Chondrocyte (in vitro differentiated cells): ENCODE measurements around the gene ZNF197. TPM values are rescaled to one million over a fixed set of nuclear protein-coding genes. Genes with fewer than 3 reads are reported as not detected.
A peak's percentile ranks its signal among the peaks of the same experiment; 100 is the strongest.

Experiments
- DNase-seq: peaks from one replicate; pipeline ENCODE4 v3.0.0; 2021; ENCODE audit warnings: mixed read lengths, low spot score
- H3K27ac Mint-ChIP-seq: one replicate; pipeline ENCODE4 v1.8.0; 2021; ENCODE audit warnings: mild to moderate bottlenecking, moderate library complexity, mixed read lengths; ENCODE audit not compliant: unreplicated experiment
- H3K27me3 Mint-ChIP-seq: 2 replicates; pipeline ENCODE4 v1.8.0; 2021; ENCODE audit warnings: low read depth, mixed read lengths
- H3K36me3 Mint-ChIP-seq: 2 replicates; pipeline ENCODE4 v1.8.0; 2021; ENCODE audit warnings: low read depth, mixed read lengths
- H3K4me1 Mint-ChIP-seq: 2 replicates; pipeline ENCODE4 v1.8.0; 2021; ENCODE audit warnings: low read depth, mild to moderate bottlenecking, mixed read lengths
- H3K4me3 Mint-ChIP-seq: one replicate; pipeline ENCODE4 v1.8.0; 2021; ENCODE audit warnings: mild to moderate bottlenecking, moderate library complexity, mixed read lengths; ENCODE audit not compliant: unreplicated experiment
- H3K9me3 Mint-ChIP-seq: 2 replicates; pipeline ENCODE4 v1.8.0; 2021; ENCODE audit warnings: low read depth, mixed read lengths
- total RNA-seq: library from RNA; stranded (reverse); gene quantifications from 3 replicates; pipeline ENCODE4 v1.2.1, GENCODE V29; 2021
- TF ChIP-seq, protein P1 (sequence below): fragments of 200-600 bp; sonication (generic); IDR thresholded peaks from 2 replicates; pipeline ENCODE4 v1.5.0; 2021; ENCODE audit warnings: antibody characterized with exemption, mild to moderate bottlenecking, moderate library complexity

ZNF197 gene
- total RNA-seq, 1 donor from 2014 or later, result 15.9 TPM

DNA sequence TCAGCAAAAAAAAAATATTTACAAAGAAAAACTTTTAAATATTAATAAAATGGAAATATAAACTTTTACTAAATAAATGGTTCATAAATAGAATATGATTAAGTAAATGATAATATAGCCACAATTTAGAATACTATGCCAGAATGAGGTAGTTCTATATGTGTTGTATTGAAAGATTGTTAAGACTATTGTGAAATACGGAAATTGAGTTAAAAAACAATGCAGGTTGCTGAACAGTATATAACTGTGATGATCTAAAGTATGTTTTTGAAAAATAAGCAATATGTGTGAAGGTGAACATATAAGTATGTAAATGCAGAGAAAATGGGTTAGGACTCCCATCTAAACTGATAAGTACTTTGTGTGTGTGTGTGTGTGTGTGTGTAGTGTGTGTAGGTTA is 24.9 kb downstream of the ZNF197 start:
- no peak overlapping the region for H3K4me3 Mint-ChIP-seq
- peaks cover 31% of the 10 kb centered on the region for H3K36me3 Mint-ChIP-seq
- no peaks in the 10 kb centered on the region for H3K27me3 Mint-ChIP-seq
- H3K27ac Mint-ChIP-seq, result peak overlapping the region; percentile 15
- peaks cover 21% of the 10 kb centered on the region for H3K4me1 Mint-ChIP-seq
- DNase-seq, result no peak
- H3K9me3 Mint-ChIP-seq, result no peaks in the 10 kb centered on the region
- TF ChIP-seq, protein P1, sequence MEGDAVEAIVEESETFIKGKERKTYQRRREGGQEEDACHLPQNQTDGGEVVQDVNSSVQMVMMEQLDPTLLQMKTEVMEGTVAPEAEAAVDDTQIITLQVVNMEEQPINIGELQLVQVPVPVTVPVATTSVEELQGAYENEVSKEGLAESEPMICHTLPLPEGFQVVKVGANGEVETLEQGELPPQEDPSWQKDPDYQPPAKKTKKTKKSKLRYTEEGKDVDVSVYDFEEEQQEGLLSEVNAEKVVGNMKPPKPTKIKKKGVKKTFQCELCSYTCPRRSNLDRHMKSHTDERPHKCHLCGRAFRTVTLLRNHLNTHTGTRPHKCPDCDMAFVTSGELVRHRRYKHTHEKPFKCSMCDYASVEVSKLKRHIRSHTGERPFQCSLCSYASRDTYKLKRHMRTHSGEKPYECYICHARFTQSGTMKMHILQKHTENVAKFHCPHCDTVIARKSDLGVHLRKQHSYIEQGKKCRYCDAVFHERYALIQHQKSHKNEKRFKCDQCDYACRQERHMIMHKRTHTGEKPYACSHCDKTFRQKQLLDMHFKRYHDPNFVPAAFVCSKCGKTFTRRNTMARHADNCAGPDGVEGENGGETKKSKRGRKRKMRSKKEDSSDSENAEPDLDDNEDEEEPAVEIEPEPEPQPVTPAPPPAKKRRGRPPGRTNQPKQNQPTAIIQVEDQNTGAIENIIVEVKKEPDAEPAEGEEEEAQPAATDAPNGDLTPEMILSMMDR, result no peak

DNA sequence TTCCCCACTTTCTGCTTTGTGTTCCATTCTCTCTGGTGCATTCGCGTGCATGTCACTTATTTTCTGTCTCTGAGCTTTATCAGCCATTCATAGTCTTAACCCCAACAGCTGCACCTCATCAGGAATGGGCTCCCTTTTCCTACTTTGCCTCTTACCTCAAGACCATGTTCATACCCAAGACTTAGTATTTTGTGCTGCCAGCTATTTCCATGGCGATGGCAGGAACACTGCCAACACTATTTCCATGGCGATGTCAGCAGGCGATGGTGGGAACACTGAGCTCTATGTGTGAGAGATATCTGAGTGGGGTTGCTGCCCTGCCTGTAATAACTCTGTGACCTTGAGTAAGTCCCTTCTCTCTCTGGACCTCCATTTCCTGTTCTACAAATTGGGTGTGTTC is 29.2 kb downstream of the ZNF197 start:
- H3K9me3 Mint-ChIP-seq, result peaks cover 18% of the 10 kb centered on the region
- peaks cover 64% of the 10 kb centered on the region for H3K36me3 Mint-ChIP-seq
- no peak overlapping the region for H3K4me3 Mint-ChIP-seq
- H3K4me1 Mint-ChIP-seq, result peaks cover 13% of the 10 kb centered on the region
- no peak for DNase-seq
- no peaks in the 10 kb centered on the region for H3K27me3 Mint-ChIP-seq
- peak overlapping the region; percentile 18 for H3K27ac Mint-ChIP-seq
- TF ChIP-seq, protein P1, result no peak

DNA sequence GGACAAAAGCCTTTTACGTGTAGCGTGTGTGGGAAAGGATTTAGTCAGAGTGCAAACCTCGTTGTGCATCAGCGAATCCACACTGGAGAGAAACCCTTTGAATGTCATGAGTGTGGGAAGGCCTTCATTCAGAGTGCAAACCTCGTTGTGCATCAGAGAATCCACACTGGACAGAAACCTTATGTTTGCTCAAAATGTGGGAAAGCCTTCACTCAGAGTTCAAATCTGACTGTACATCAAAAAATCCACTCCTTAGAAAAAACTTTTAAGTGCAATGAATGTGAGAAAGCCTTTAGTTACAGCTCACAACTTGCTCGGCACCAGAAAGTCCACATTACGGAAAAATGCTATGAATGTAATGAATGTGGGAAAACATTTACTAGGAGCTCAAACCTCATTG is 34.2 kb downstream of the ZNF197 start:
- Mint-ChIP-seq H3K36me3 (peaks cover 58% of the 10 kb centered on the region), H3K27ac (no peak overlapping the region), H3K27me3 (no peaks in the 10 kb centered on the region), H3K4me1 (peaks cover 6% of the 10 kb centered on the region), H3K9me3 (peaks cover 26% of the 10 kb centered on the region), H3K4me3 (no peak overlapping the region)
- DNase-seq, result no peak
- TF ChIP-seq, protein P1, result no peak

DNA sequence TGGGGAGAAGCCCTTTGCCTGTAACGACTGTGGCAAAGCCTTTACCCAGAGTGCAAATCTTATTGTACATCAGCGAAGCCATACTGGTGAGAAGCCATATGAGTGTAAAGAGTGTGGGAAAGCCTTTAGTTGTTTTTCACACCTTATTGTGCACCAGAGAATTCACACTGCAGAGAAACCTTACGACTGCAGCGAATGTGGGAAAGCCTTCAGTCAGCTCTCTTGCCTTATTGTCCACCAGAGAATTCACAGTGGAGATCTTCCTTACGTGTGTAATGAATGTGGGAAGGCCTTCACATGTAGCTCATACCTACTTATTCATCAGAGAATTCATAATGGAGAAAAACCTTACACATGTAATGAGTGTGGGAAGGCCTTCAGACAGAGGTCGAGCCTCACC is 34.6 kb downstream of the ZNF197 start:
- Mint-ChIP-seq H3K4me1 (peaks cover 6% of the 10 kb centered on the region), H3K4me3 (no peak overlapping the region), H3K27me3 (no peaks in the 10 kb centered on the region), H3K36me3 (peaks cover 54% of the 10 kb centered on the region), H3K27ac (no peak overlapping the region), H3K9me3 (peaks cover 29% of the 10 kb centered on the region)
- TF ChIP-seq, protein P1, result no peak
- no peak for DNase-seq

DNA sequence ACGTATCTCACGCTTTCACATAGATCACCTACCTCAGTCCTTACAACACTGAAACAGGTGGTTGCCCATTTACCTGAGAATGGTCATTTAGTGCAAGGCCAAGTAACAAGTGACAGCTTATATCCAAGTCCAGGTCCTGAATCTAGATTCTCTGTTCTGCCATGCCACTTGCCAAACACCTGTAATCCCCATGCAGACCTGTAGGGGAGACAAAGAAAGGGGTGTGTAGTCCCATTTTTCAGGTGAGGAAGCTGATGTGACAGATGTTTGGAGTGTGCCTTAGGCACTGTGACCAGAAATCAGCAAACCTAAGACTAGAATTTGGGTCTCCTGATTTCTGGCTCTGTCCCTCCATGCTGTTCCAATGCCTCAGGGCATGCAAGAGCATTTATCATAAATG is 36.4 kb downstream of the ZNF197 start:
- no peaks in the 10 kb centered on the region for H3K27me3 Mint-ChIP-seq
- peaks cover 52% of the 10 kb centered on the region for H3K36me3 Mint-ChIP-seq
- no peak overlapping the region for H3K27ac Mint-ChIP-seq
- no peak overlapping the region for H3K4me3 Mint-ChIP-seq
- DNase-seq, result no peak
- H3K4me1 Mint-ChIP-seq, result no peaks in the 10 kb centered on the region
- TF ChIP-seq, protein P1, result peak; percentile 43
- peaks cover 37% of the 10 kb centered on the region for H3K9me3 Mint-ChIP-seq
